Retinal pigment epithelial cell (primary cell): Measurements from ENCODE around the gene MYOF.
A peak's percentile ranks its signal among the peaks of the same experiment; 100 is the strongest.

ENCODE experiments used
- DNase-seq: peaks from one replicate; pipeline ENCODE4 v3.0.0-alpha.2; 2010; ENCODE audit warnings: low read depth
- H3K4me3 ChIP-seq: 2 replicates; pipeline ENCODE4 v1.5.1; 2011; ENCODE audit warnings: mild to moderate bottlenecking, low read length, control low read depth, moderate library complexity
- TF ChIP-seq, protein P1 (sequence below): conservative IDR thresholded peaks from 2 replicates; pipeline ENCODE4 v1.5.1; 2011; ENCODE audit warnings: low read depth, low read length, control low read depth, inconsistent platforms

The MYOF gene

DNA sequence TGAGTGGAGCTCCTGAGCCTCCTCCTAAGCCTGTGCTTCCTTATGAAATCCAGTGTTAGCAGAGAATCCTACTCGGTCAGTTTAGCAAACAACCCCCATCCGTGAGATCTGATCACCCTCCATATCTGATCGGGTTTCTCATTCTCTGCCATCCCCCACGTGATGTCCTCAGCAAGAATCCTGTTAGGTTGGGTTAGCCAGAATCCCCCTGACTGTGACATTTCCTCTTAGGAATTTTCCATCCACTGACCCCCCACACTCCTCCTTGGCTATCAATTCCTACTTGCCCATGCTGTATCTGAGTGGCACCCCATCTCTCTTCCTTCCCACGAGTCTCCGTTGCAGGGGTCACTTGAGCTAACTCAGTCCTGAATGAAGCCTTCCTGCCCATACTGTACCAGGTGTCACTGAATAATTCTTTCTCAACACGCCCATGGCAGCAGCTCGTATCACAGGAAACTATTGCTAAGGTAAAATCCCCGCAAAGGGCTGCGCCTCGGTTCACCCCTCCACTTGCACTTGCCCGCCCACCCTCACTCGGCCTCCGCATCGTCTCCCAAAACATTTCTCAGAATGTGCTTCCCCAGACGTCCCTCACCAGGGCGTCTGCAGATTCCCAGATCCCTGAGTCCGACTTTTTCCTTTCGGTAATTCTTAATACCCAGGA lies 44.1 kb downstream of the MYOF start:
- H3K4me3 ChIP-seq = no peak overlapping the region
- TF ChIP-seq, protein P1, sequence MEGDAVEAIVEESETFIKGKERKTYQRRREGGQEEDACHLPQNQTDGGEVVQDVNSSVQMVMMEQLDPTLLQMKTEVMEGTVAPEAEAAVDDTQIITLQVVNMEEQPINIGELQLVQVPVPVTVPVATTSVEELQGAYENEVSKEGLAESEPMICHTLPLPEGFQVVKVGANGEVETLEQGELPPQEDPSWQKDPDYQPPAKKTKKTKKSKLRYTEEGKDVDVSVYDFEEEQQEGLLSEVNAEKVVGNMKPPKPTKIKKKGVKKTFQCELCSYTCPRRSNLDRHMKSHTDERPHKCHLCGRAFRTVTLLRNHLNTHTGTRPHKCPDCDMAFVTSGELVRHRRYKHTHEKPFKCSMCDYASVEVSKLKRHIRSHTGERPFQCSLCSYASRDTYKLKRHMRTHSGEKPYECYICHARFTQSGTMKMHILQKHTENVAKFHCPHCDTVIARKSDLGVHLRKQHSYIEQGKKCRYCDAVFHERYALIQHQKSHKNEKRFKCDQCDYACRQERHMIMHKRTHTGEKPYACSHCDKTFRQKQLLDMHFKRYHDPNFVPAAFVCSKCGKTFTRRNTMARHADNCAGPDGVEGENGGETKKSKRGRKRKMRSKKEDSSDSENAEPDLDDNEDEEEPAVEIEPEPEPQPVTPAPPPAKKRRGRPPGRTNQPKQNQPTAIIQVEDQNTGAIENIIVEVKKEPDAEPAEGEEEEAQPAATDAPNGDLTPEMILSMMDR = no peak
- no peak for DNase-seq

DNA sequence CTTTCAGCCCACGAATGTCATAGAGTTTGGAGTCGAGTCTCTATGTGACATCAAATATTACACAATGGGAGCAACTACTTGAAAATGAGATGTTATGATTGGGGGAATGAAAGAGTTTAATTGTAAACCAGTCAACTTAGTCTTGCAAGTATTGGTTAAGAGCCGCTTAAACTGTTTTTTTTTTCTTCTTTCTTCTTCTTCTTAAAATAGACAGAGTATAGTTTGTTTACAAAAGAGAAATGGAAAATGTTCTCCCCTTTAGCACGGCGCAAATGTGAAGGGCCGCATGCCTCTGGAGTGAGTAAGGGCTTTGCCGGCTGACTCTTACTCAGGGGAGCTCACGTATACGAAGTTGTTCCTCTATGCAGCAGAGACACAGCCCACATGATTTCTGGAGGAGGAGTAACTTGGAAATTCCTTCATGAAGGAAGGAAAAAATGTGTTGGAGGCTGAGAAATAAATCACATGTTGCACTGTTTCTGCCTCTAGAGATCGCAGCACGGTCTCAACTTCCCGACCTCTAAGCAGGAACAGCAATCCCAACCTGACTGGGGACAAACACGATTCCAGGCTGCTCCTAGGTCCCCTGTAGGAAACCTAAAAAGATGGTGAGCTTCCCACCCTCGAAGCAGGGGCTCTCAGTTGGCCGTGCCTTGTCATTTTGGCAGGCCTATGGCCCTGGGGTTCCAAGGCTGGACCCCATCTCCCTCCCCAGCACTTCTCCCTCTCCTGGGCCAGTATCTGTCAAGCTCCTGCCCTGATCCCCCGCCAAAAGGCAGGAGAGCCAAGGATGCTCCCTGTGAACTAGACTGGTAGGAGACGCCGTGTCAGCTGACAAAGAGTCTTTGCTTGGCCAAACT lies 44.8 kb downstream of the MYOF start:
- DNase-seq = peak; percentile 100
- H3K4me3 ChIP-seq = peak overlapping the region; percentile 22
- TF ChIP-seq, protein P1 = no peak

DNA sequence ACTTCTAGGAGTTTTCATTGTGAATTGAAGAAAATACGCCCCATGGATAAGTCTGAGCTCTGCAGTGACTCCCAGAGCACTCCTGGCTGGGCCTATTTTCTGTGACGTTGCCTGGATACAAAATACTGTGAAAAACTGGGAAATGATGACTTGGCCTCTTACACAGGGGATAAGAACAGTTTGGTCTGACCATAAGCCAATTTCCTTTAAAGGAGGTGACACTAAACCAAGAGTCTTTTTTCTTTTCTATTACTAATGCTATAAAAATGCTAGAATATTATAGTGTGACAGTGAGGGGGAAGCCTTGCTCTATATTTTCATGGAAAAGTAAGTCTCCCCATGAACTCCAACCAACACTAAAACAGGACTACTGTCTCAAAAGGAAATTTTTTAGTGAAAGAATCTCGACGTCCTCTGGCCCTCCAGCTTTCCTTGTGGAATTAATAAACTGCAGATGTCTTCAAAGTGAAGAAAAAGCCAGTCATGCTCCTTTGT lies 45.5 kb downstream of the MYOF start:
- DNase-seq = peak; percentile 97

DNA sequence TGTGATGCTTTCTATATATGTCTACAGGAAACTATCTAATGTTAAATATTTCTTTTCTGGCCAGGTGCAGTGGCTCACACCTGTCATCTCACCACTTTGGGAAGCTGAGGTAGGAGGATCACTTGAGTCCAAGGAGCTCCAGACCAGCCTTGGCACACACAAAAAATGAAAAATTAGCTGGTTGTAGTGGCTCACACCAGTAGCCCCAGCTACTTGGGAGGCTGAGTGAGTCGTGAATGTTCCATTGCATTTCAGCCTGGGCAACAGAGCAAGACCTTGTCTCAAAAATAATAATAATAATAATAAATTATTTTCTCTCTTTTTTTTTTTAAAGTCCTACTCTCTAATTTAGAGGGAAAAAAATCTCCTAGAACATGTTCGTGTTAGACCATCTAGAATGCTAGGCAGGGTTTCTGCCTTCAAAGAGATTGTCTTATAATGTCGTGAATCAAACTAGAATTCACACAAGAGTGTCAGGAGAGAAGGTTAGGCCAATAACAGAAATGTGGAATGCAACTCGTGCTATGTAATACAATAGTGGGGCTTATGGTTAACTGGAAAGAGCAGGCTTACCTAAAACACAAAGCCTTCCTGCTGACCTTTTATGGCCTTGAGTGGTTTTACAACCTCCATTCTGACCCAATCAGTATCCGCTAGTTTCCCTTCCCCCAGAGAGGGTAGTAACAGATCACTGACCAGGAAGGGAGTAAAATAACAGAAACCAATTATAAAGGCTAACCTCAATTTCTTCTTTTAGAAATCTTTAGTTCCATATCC lies 46.3 kb downstream of the MYOF start:
- no peak overlapping the region for H3K4me3 ChIP-seq
- TF ChIP-seq, protein P1 = no peak
- peak; percentile 89 for DNase-seq

More for the DNA sequence above, 45.5 kb downstream of the MYOF start:
- peak overlapping the region; percentile 22 for H3K4me3 ChIP-seq
- TF ChIP-seq, protein P1 = no peak

DNA sequence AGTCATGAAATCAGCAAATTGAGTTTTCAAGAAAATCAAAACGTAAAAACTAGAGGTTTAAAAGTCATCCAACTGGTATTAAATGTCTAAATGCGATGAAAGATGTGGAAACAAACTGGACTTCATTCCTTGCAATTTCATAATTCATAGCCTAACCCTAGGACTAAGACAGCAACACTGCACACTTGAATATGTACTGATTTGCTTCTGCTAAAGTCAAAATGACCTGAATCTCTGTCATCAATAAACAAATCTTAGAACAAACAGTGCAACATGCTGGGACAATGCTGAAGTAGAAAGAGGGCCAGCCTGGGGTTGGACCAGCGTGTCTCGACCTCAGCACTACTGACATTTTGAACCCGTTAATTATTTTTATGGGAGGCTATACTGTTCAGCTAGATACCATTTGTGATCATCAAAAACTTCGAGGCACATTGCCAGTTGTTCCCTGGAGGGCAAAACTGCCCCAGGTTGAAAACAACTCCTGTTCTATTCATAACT lies 47.1 kb downstream of the MYOF start:
- TF ChIP-seq, protein P1 = no peak
- DNase-seq = no peak
- H3K4me3 ChIP-seq = no peak overlapping the region

DNA sequence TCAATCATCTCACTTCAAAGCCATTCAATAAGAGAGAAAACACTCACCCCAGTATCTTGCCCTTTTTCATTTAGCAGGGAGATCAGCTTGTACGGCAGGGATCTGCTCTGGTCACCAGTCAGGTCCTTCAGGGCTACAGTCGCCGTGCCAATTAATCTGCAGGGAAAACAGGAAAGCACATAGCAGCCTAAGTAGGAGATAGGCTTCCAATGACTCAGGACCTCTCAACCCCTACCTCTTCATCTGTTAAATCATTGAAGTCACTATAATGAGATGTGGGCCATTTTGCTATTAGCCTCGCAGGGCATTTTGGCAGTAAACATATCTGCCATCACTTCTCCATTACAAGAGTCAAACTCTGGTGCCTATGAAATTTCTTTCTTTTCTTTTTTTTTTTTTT lies 50.8 kb downstream of the MYOF start:
- no peak for DNase-seq
- H3K4me3 ChIP-seq = no peak overlapping the region
- TF ChIP-seq, protein P1 = no peak
